ENCODE results near the gene FGF14.

- peak; percentile 21; the same call in 1 of the 2 replicates for TF ChIP-seq CTCF (IDR thresholded peaks at IDR 0.05; ENCODE audit: low read depth, low read length)
- TF ChIP-seq EZH2phosphoT487 (IDR thresholded peaks at IDR 0.05; ENCODE audit: low read depth): no peak
Measured at GRCh38 chr13:101941095-101941783, 460.6 kb downstream of the FGF14 start.
